ENCODE results near the gene SLC8A1.

The SLC8A1 gene

DNA sequence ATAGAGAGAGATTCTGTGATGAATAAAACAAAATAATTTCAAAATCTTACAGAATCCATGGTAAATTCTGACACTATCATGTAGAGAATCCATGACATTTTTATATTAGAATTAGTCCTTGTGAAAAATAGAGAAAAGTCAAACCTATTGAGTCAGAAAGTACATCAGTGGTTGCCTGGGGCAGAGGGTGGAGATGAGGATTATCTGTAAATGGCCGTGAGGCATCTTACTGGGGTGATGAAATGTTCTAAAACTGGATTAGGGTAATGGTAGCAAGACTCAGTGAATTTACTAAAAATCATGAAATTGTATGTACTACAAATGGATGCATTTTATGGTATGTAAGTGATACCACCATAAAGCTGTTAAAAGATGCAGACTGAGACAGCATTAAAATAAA, 323.1 kb downstream of the SLC8A1 start:
- no peak for DNase-seq

DNA sequence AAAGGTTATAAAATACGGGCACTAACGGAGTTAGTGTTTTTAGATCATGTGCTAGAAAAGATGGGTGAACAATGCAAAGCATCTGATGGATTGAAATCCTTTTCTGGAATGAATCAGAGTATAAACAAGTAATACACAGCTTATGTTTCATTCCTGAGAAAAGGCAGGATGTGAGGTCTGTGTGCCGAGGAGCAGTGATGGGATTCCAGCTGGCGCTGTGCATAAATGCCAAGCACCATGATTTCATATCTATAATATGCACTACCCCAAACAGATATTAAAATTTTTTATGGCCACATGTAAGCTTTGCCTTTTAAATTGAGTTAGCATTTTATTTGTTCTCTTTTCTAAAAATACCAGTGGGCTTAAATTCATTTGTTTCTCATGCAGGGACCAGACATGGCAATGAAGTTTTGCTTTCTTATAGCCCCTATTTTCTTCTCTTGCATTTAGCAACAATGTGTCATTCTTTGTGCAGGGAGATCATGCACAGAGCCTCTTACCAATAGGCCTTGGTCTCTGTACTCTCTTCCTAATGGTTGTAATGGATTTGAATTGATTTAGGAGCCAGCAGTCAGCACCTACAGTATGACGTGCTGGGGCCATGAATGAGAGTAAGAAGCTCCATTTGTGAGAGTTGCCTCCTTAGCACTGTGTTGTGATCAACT, 323.9 kb downstream of the SLC8A1 start:
- DNase-seq: no peak

- no peak for DNase-seq
Measured at GRCh38 chr2:40127146-40127545, 324.7 kb downstream of the SLC8A1 start.

DNA sequence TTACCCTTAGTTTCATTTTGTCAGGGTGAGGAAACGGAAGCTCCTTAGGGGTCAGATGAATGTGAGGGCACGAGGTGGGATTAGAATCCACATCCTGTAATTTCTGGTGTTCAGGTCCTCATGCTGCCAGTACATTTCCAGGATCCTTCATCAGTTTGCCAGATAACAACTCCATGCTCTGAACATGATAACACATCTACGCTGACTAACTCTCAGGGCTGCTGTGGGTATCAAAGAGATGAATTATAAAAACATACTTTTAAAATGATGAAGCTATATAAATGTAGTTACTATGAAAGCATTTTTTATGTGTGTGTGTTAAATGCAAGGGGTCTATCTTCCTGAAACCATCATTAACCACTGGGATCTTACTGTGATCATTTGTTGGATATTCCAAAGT, 325.9 kb downstream of the SLC8A1 start:
- no peak for DNase-seq

GRCh38 chr2:40123746-40124145, 328.1 kb downstream of the SLC8A1 start:
- DNase-seq: no peak

- no peak for DNase-seq
Measured at GRCh38 chr2:40123326-40123725, 328.6 kb downstream of the SLC8A1 start.

DNA sequence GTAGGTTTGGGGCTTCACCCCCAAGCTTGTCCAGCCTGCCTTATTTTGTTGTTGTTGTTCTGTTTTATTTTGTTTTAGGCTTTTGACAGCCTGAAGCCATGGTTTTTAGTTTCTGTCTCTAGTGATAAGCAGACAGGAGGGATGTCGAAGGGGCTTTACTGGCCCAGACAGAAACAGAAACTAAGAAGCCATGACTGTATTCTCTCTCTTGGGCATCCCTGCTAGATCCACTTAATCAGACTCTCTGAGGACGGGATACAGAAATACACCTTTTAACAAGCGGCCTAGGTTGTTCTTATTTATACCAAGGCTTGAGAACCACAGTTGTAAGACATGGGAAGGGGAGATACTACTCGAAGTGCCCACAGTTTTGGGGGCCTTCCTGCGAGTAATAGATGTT, 330.9 kb downstream of the SLC8A1 start:
- DNase-seq: no peak

GRCh38 chr2:40120026-40120425, 331.9 kb downstream of the SLC8A1 start:
- DNase-seq: no peak

- DNase-seq: no peak
Measured at GRCh38 chr2:40118622-40119021, 333.3 kb downstream of the SLC8A1 start.

DNA sequence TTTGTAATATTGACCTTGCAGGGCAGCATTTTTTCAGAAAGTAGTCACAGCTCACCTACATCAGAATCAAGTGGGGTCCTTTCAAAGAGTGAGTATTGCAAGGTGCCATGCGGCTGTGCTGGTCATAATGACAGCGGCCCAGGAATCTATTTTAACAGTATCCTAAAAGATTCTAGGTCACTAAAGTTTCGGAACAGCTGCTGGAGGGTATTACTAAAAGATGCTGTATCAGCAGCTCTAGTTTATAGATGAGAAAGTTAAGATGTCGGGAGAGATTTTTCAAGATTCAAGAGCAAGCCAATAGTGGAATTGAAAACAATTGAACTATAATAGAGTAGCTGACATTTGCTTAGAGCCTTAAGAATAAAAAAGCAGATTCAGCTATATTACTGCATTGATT, 336.0 kb downstream of the SLC8A1 start:
- DNase-seq: no peak

- DNase-seq: no peak
Measured at GRCh38 chr2:40115348-40115747, 336.5 kb downstream of the SLC8A1 start.

- no peak for DNase-seq
Measured at GRCh38 chr2:40113997-40114396, 337.9 kb downstream of the SLC8A1 start.

GRCh38 chr2:40113272-40113968, 338.5 kb downstream of the SLC8A1 start:
- no peak for DNase-seq

- DNase-seq: no peak
Measured at GRCh38 chr2:40109381-40109780, 342.5 kb downstream of the SLC8A1 start.

- no peak for DNase-seq
Measured at GRCh38 chr2:40108851-40109250, 343.0 kb downstream of the SLC8A1 start.

GRCh38 chr2:40106061-40106460, 345.8 kb downstream of the SLC8A1 start:
- no peak for DNase-seq

DNA sequence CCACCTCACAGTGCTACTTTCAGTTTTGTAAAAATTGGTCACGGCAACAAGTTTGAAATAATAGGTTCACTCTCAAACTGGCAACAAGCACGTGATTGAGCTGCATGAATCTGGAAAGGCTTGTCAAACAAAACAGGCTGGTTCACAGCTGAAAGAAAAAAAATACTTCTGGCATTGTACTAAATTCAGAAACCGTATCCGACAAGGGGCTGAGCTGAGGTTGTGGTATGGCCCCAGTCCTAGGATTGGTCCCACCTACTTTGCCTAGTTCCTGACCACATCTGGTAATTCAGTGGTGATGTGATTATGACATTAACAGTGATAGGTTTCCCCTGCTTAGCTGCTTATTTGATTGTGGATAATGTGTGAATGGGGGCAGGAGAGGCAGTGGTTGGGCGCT, 346.3 kb downstream of the SLC8A1 start:
- DNase-seq: no peak

GRCh38 chr2:40103590-40103989, 348.3 kb downstream of the SLC8A1 start:
- DNase-seq: no peak

- DNase-seq: no peak
Measured at GRCh38 chr2:40103163-40103562, 348.7 kb downstream of the SLC8A1 start.

DNA sequence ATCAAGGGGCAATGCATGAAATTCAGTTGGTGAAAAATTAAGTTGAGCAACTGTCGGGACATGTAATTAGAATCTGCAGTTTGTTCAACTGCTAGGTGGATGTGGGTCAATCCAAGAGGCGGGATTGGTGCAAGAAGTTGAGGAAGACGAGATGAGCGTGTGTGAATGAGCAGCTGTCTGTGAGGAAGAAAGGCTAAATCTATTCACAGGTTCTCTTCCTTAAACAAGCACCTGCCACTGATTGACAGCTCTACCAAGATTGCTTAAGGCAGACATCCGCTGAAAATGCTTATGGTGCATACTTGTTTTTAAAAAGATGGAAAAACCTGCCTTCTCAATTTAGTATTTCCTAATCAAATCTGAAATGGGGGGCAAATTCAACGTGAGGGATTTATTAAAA, 349.4 kb downstream of the SLC8A1 start:
- DNase-seq: no peak

DNA sequence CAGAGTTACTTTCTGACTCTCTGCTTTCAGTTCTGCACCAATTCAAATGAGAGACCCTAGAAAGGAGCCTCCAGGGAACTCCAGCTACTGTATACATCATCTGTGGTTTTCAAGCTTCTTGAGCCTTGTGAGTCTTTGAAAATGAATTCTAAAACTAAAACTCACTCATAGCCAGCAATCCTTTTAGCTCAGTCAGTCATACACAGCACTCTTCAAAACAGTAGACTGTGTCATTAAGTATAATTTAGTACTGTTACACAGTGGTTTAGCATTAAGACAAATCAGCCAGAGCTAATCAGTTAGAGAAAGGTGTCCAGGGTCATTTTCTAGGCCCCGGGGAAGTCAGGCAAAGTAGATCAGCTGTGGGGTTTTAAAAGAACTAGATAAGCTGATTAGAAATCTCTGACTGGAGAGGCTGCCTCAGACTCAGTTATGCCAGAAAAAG, 350.7 kb downstream of the SLC8A1 start:
- DNase-seq: no peak

GRCh38 chr2:40100676-40101075, 351.2 kb downstream of the SLC8A1 start:
- DNase-seq: no peak

- no peak for DNase-seq
Measured at GRCh38 chr2:40098786-40099470, 353.0 kb downstream of the SLC8A1 start.

- DNase-seq: no peak
Measured at GRCh38 chr2:40097691-40098385, 354.1 kb downstream of the SLC8A1 start.
